ENCODE results near the gene CAMSAP1.

DNA sequence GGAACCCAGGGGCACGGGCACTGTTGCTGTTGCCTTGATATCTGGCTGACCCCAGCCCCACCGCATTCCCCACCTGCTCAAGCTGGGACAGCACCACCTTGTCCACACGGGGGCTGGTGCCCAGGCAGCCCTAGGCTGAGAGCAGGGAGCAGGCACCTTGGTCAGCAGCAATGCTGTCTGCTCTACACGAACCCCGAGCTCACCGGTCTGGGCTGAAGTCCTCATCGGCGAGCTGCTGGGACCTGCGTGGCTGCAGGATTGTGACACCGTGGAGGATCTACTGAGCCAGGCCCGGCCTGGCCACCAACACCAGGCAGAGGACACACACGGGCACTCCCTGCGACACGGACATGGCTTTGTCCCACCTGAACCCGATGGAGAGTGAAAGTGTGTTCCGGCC, 127.3 kb downstream of the CAMSAP1 start:
- TF ChIP-seq POLR2AphosphoS5 (IDR thresholded peaks at IDR 0.05; ENCODE audit: low read depth, low read length), result no peak
- TF ChIP-seq POLR2A (IDR thresholded peaks at IDR 0.05; ENCODE audit: low read depth, low read length), result no peak
- TF ChIP-seq TAF1 (IDR thresholded peaks at IDR 0.05; ENCODE audit: borderline replicate concordance, low read depth, low read length), result no peak
